Neural cell (in vitro differentiated cells): ENCODE data around the gene ADGRG3. TPM values are rescaled to one million over a fixed set of nuclear protein-coding genes. Genes with fewer than 3 reads are reported as not detected.

Experiments
- H2AFZ ChIP-seq: fragments of 200-600, 300-800 bp; sonication (generic), shearing (Covaris generic); 2 replicates; pipeline ENCODE4 v1.6.0; 2014; ENCODE audit warnings: low read depth, mild to moderate bottlenecking, antibody characterized with exemption, low read length, moderate library complexity
- H3F3A ChIP-seq: fragments of 200-600 bp; shearing (Covaris generic); 2 replicates; pipeline ENCODE4 v1.6.1; 2016; ENCODE audit warnings: mild to moderate bottlenecking, moderate library complexity, mixed read lengths, antibody characterized with exemption, low read length; ENCODE audit not compliant: insufficient read depth, poor library complexity, severe bottlenecking
- H3K27ac ChIP-seq: fragments of 200-600, 300-800 bp; sonication (generic), shearing (Covaris generic); 2 replicates; pipeline ENCODE4 v1.5.1; 2014; ENCODE audit warnings: mild to moderate bottlenecking, low read length, moderate library complexity
- H3K27me3 ChIP-seq: fragments of 300-800, 200-600 bp; sonication (generic), shearing (Covaris generic); 2 replicates; pipeline ENCODE4 v1.6.0; 2014; ENCODE audit warnings: mild to moderate bottlenecking, low read depth, low read length, moderate library complexity; ENCODE audit not compliant: insufficient read depth
- H3K36me3 ChIP-seq: fragments of 300-800, 200-600 bp; sonication (generic), shearing (Covaris generic); 2 replicates; pipeline ENCODE4 v1.5.1; 2014; ENCODE audit warnings: mild to moderate bottlenecking, antibody characterized with exemption, low read length, moderate library complexity; ENCODE audit not compliant: insufficient read depth
- H3K4me2 ChIP-seq: fragments of 300-800, 200-600 bp; sonication (generic), shearing (Covaris generic); 2 replicates; pipeline ENCODE4 v1.6.0; 2014; ENCODE audit warnings: mild to moderate bottlenecking, low read length
- H3K4me3 ChIP-seq: fragments of 300-800, 200-600 bp; sonication (generic), shearing (Covaris generic); 2 replicates; pipeline ENCODE4 v1.5.1; 2014; ENCODE audit warnings: mild to moderate bottlenecking, low read length, moderate library complexity
- H3K79me2 ChIP-seq: fragments of 200-600 bp; shearing (Covaris generic); replicated peaks from 2 replicates; pipeline ENCODE4 v1.6.0; 2014; ENCODE audit warnings: mild to moderate bottlenecking, low read length, moderate library complexity; ENCODE audit not compliant: insufficient read depth
- H3K9ac ChIP-seq: fragments of 300-800, 200-600 bp; sonication (generic), shearing (Covaris generic); 2 replicates; pipeline ENCODE4 v1.6.1; 2016; ENCODE audit warnings: mild to moderate bottlenecking, low read length, mixed read lengths
- H3K9me2 ChIP-seq: fragments of 200-600 bp; shearing (Covaris generic); 2 replicates; pipeline ENCODE4 v1.6.1; 2016; ENCODE audit warnings: mild to moderate bottlenecking, low read length, mixed read lengths; ENCODE audit not compliant: insufficient read depth
- H3K9me3 ChIP-seq: fragments of 200-600, 300-800 bp; sonication (generic), shearing (Covaris generic); 2 replicates; pipeline ENCODE4 v1.6.1; 2016; ENCODE audit warnings: mild to moderate bottlenecking, mixed run types, low read length, moderate library complexity, mixed read lengths
- H4K20me1 ChIP-seq: fragments of 200-600 bp; shearing (Covaris generic); 2 replicates; pipeline ENCODE4 v1.6.1; 2016; ENCODE audit warnings: mild to moderate bottlenecking, mixed run types; ENCODE audit not compliant: insufficient read depth
- EP300 ChIP-seq: fragments of 450-650 bp; conservative IDR thresholded peaks from 2 replicates; pipeline ENCODE4 v1.6.1; 2014; ENCODE audit warnings: antibody characterized with exemption, mild to moderate bottlenecking, moderate library complexity; ENCODE audit not compliant: poor library complexity, severe bottlenecking
- EZH2 ChIP-seq: fragments of 200-600, 300-800 bp; shearing (Covaris generic), sonication (generic); IDR thresholded peaks from 2 replicates; pipeline ENCODE4 v1.6.1; 2014; ENCODE audit warnings: antibody characterized with exemption, low read length, borderline replicate concordance, mild to moderate bottlenecking; ENCODE audit not compliant: insufficient read depth, poor library complexity, severe bottlenecking
- MXI1 ChIP-seq: fragments of 450-650 bp; conservative IDR thresholded peaks from 2 replicates; pipeline ENCODE4 v1.6.1; 2014; ENCODE audit warnings: antibody characterized with exemption, mild to moderate bottlenecking; ENCODE audit not compliant: poor library complexity, severe bottlenecking
- POLR2AphosphoS5 ChIP-seq: IDR thresholded peaks from 2 replicates; pipeline ENCODE4 v1.6.1; 2012
- RAD21 ChIP-seq: fragments of 450-650 bp; conservative IDR thresholded peaks from 2 replicates; pipeline ENCODE4 v1.6.1; 2014; ENCODE audit warnings: antibody characterized with exemption, mild to moderate bottlenecking, moderate library complexity
- SMC3 ChIP-seq: fragments of 450-650 bp; conservative IDR thresholded peaks from 2 replicates; pipeline ENCODE4 v1.6.1; 2014; ENCODE audit warnings: antibody characterized with exemption, mild to moderate bottlenecking, moderate library complexity; ENCODE audit not compliant: poor library complexity
- TAF1 ChIP-seq: IDR thresholded peaks from 2 replicates; pipeline ENCODE4 v1.6.1; 2012; ENCODE audit warnings: low read depth
- polyA plus RNA-seq: library from polyadenylated mRNA; depleted of rRNA; stranded (reverse); fragments of >200 nt; gene quantifications from 2 replicates; pipeline ENCODE4 v1.2.3, GENCODE V29; 2014
- TF ChIP-seq, protein P1 (sequence below): fragments of 450-650 bp; IDR thresholded peaks from 2 replicates; pipeline ENCODE4 v1.5.1; 2014; ENCODE audit warnings: antibody characterized with exemption, mild to moderate bottlenecking, moderate library complexity; ENCODE audit not compliant: poor library complexity, severe bottlenecking
- TF ChIP-seq, protein P2 (sequence below): IDR thresholded peaks from 2 replicates; pipeline ENCODE4 v1.6.1; 2012; ENCODE audit warnings: borderline replicate concordance

ADGRG3 gene
- polyA plus RNA-seq, 1 donor from 2014 or later, result 0.62 TPM

DNA sequence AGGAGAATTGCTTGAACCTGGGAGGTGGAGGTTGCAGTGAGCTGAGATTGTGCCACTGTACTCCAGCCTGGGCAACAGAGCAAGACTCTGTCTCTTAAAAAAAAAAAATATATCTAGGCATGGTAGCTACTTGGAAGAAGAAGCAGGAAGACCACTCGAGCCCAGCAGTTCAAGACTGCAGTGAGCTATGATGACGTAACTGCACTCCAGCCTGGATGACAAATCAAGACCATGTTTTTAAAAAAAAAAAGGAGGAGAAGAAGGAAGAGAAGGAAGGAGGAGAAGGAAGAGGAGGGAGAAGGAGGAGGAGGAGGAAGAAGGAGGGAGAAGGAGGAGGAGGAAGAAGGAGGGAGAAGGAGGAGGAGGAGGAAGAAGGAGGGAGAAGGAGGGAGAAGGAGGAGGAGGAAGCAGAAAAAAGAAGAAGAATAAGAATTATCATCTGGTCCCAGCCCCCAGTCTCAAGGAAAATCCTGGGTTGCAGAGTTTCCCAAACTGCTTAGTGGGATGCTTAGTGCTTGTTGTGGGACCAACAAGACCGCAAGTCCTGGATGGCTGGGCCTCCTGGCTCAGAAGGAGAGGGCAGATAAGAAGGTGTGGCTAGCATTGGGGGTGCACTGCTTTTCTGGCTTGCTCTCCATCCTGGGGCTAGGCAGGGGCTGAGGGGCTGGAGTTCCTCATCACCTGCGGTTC lies 22.8 kb downstream of the ADGRG3 start:
- Histone ChIP-seq H4K20me1 (no peaks in the 10 kb centered on the region), H3K4me2 (no peak overlapping the region), H3K27me3 (no peaks in the 10 kb centered on the region), H3K36me3 (no peaks in the 10 kb centered on the region), H3K9ac (no peak overlapping the region), H3K9me3 (no peaks in the 10 kb centered on the region), H3F3A (no peaks in the 10 kb centered on the region), H3K4me3 (no peak overlapping the region), H3K27ac (no peak overlapping the region), H3K79me2 (no peaks in the 10 kb centered on the region), H2AFZ (no peak overlapping the region), H3K9me2 (no peaks in the 10 kb centered on the region)
- TF ChIP-seq, protein P1, sequence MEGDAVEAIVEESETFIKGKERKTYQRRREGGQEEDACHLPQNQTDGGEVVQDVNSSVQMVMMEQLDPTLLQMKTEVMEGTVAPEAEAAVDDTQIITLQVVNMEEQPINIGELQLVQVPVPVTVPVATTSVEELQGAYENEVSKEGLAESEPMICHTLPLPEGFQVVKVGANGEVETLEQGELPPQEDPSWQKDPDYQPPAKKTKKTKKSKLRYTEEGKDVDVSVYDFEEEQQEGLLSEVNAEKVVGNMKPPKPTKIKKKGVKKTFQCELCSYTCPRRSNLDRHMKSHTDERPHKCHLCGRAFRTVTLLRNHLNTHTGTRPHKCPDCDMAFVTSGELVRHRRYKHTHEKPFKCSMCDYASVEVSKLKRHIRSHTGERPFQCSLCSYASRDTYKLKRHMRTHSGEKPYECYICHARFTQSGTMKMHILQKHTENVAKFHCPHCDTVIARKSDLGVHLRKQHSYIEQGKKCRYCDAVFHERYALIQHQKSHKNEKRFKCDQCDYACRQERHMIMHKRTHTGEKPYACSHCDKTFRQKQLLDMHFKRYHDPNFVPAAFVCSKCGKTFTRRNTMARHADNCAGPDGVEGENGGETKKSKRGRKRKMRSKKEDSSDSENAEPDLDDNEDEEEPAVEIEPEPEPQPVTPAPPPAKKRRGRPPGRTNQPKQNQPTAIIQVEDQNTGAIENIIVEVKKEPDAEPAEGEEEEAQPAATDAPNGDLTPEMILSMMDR, result no peak
- no peak for TF ChIP-seq RAD21
- TF ChIP-seq EZH2, result no peak
- TF ChIP-seq MXI1, result no peak
- TF ChIP-seq, protein P2, sequence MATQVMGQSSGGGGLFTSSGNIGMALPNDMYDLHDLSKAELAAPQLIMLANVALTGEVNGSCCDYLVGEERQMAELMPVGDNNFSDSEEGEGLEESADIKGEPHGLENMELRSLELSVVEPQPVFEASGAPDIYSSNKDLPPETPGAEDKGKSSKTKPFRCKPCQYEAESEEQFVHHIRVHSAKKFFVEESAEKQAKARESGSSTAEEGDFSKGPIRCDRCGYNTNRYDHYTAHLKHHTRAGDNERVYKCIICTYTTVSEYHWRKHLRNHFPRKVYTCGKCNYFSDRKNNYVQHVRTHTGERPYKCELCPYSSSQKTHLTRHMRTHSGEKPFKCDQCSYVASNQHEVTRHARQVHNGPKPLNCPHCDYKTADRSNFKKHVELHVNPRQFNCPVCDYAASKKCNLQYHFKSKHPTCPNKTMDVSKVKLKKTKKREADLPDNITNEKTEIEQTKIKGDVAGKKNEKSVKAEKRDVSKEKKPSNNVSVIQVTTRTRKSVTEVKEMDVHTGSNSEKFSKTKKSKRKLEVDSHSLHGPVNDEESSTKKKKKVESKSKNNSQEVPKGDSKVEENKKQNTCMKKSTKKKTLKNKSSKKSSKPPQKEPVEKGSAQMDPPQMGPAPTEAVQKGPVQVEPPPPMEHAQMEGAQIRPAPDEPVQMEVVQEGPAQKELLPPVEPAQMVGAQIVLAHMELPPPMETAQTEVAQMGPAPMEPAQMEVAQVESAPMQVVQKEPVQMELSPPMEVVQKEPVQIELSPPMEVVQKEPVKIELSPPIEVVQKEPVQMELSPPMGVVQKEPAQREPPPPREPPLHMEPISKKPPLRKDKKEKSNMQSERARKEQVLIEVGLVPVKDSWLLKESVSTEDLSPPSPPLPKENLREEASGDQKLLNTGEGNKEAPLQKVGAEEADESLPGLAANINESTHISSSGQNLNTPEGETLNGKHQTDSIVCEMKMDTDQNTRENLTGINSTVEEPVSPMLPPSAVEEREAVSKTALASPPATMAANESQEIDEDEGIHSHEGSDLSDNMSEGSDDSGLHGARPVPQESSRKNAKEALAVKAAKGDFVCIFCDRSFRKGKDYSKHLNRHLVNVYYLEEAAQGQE, result no peak
- TF ChIP-seq TAF1, result no peak
- no peak for TF ChIP-seq SMC3
- no peak for TF ChIP-seq EP300
- TF ChIP-seq POLR2AphosphoS5, result no peak

DNA sequence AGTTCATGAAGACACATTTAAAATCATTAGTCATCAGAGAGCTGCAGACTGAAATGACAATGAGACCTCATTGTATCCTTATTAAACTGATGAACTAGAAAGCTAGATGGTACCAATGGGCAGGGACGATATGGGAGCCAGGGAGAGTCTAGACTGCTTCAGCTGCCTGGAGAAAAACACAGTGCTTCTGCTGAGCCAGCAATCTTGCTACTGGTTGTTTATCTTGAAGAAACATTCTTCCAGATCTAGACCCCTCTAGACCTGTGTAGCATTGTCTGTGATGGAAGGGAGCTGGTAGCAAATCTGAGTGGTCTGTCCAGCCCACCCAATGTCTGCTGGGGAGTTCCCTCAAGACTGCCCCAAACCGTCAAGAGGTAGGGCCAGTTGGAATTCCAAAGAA lies 24.5 kb downstream of the ADGRG3 start:
- Histone ChIP-seq H3K27me3 (no peaks in the 10 kb centered on the region), H3K4me2 (no peak overlapping the region), H3K9ac (no peak overlapping the region), H3K27ac (peak overlapping the region; percentile 33), H3K4me3 (no peak overlapping the region), H3K79me2 (no peaks in the 10 kb centered on the region), H4K20me1 (no peaks in the 10 kb centered on the region), H3K9me3 (no peaks in the 10 kb centered on the region), H3K9me2 (no peaks in the 10 kb centered on the region), H3K36me3 (no peaks in the 10 kb centered on the region), H3F3A (no peaks in the 10 kb centered on the region), H2AFZ (no peak overlapping the region)
- no peak for TF ChIP-seq RAD21
- TF ChIP-seq, protein P1, result no peak
- no peak for TF ChIP-seq TAF1
- TF ChIP-seq EP300, result no peak
- no peak for TF ChIP-seq MXI1
- TF ChIP-seq SMC3, result no peak
- TF ChIP-seq, protein P2, result no peak
- no peak for TF ChIP-seq POLR2AphosphoS5
- no peak for TF ChIP-seq EZH2
